Measurements from ENCODE around the gene ARRDC3. TPM values are rescaled to one million over a fixed set of nuclear protein-coding genes. Genes with fewer than 3 reads are reported as not detected.

Gene ARRDC3
- total RNA-seq, 1 experiment from 2014 or later: 33.0 TPM

DNA sequence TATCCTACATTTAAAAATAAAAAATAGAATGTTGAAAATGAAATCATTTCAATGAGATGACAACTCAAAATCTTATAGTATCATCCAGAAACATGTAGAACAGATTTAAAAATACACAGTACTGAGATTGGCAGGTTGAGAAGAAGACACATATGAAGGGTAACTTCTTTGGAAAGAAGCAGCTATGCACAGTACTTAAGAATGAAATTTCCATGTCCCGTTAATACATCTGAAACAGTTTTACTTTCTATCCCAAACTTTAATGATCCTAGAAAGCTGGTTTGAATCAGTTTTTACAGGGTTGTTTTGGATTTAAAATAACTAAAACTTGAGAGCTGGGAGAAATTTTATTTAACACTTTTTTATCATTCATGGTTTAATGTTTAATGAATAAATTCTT is 36.0 kb upstream of the ARRDC3 start:
- POLR2A ChIA-PET: interaction anchor here (0.5 kb wide), 1 partner anchor 38 kb away, joined by 7 read pairs; no protein-coding TSS in a partner anchor
- in situ Hi-C loops (cut with HindIII; ENCODE audit: low pct_unique_long_range_greater_than_20kb, low sequenced_read_pairs): no loop called here
- BruUV-seq (replicated peaks): no TSS peak

DNA sequence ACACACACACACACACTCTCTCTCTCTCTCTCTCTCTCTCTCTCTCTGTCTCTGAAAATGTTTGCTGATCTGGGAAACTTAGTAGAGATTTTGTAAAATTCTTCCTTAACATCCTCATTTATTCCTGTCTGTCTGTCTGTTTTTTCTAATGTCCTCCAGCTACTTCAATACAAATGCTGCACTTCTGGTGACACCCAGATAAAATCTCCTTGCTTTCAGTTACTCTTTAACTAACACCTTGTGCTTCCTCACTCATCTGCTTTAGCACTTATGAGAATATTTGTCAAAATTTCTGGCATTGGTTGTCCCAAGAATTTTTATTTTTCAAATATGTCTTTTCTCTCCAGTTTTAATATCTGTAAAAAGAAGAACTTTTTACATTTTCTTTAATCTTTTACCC is 35.0 kb upstream of the ARRDC3 start:
- no peak for ATAC-seq
- no peaks in the 10 kb centered on the region for H3K36me3 ChIP-seq (ENCODE audit: control insufficient read depth, insufficient read depth, low read length)
- H3K27ac ChIP-seq (ENCODE audit: low read length): no peak overlapping the region
- intact Hi-C loops (cut with micrococcal nuclease; ENCODE audit: unreplicated experiment) (loop anchor here (2.0 to 5.0 kb wide), 3 partner anchors 316 to 551 kb away; no protein-coding TSS in a partner anchor), in situ Hi-C loops (cut with HindIII; ENCODE audit: low pct_unique_long_range_greater_than_20kb, low sequenced_read_pairs) (no loop called here)
- DNase-seq (ENCODE audit: low read depth, low spot score): no peak
- no peaks in the 10 kb centered on the region for H3K27me3 ChIP-seq (ENCODE audit: control insufficient read depth, insufficient read depth, low read length)
- H3K4me3 ChIP-seq (ENCODE audit: low read depth in 2 of 2, low read length in 2 of 2): no peak overlapping the region
- no TSS peak for BruUV-seq (replicated peaks)
- ChIA-PET POLR2A (interaction anchor here (0.6 to 0.7 kb wide), 2 partner anchors 40 to 180 kb away, joined by 3 read pairs; no protein-coding TSS in a partner anchor), CTCF (no interaction called here)
- no peaks in the 10 kb centered on the region for H3K9me3 ChIP-seq (ENCODE audit: control insufficient read depth, insufficient read depth, low read depth, low read length)
- H3K4me1 ChIP-seq (ENCODE audit: control insufficient read depth, insufficient read depth, low read length): peaks cover 2% of the 10 kb centered on the region
- TF ChIP-seq, protein P1, sequence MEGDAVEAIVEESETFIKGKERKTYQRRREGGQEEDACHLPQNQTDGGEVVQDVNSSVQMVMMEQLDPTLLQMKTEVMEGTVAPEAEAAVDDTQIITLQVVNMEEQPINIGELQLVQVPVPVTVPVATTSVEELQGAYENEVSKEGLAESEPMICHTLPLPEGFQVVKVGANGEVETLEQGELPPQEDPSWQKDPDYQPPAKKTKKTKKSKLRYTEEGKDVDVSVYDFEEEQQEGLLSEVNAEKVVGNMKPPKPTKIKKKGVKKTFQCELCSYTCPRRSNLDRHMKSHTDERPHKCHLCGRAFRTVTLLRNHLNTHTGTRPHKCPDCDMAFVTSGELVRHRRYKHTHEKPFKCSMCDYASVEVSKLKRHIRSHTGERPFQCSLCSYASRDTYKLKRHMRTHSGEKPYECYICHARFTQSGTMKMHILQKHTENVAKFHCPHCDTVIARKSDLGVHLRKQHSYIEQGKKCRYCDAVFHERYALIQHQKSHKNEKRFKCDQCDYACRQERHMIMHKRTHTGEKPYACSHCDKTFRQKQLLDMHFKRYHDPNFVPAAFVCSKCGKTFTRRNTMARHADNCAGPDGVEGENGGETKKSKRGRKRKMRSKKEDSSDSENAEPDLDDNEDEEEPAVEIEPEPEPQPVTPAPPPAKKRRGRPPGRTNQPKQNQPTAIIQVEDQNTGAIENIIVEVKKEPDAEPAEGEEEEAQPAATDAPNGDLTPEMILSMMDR (IDR thresholded peaks at IDR 0.05): no peak
- no peak for TF ChIP-seq SIN3A (IDR thresholded peaks at IDR 0.05; ENCODE audit: borderline replicate concordance, insufficient read depth, low read depth, low read length)
- TF ChIP-seq, protein P2, sequence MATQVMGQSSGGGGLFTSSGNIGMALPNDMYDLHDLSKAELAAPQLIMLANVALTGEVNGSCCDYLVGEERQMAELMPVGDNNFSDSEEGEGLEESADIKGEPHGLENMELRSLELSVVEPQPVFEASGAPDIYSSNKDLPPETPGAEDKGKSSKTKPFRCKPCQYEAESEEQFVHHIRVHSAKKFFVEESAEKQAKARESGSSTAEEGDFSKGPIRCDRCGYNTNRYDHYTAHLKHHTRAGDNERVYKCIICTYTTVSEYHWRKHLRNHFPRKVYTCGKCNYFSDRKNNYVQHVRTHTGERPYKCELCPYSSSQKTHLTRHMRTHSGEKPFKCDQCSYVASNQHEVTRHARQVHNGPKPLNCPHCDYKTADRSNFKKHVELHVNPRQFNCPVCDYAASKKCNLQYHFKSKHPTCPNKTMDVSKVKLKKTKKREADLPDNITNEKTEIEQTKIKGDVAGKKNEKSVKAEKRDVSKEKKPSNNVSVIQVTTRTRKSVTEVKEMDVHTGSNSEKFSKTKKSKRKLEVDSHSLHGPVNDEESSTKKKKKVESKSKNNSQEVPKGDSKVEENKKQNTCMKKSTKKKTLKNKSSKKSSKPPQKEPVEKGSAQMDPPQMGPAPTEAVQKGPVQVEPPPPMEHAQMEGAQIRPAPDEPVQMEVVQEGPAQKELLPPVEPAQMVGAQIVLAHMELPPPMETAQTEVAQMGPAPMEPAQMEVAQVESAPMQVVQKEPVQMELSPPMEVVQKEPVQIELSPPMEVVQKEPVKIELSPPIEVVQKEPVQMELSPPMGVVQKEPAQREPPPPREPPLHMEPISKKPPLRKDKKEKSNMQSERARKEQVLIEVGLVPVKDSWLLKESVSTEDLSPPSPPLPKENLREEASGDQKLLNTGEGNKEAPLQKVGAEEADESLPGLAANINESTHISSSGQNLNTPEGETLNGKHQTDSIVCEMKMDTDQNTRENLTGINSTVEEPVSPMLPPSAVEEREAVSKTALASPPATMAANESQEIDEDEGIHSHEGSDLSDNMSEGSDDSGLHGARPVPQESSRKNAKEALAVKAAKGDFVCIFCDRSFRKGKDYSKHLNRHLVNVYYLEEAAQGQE (IDR thresholded peaks at IDR 0.05; ENCODE audit: insufficient read depth in 1 of 2, low read depth in 2 of 2, low read length in 1 of 2): no peak
- no peak for TF ChIP-seq POLR2AphosphoS5 (IDR thresholded peaks at IDR 0.05; ENCODE audit: low read depth, low read length)
- TF ChIP-seq TCF7L2 (IDR thresholded peaks at IDR 0.05; ENCODE audit: low read depth, low read length): no peak

More for the DNA sequence above, 36.0 kb upstream of the ARRDC3 start:
- intact Hi-C loops (cut with micrococcal nuclease; ENCODE audit: unreplicated experiment): loop anchor here (1.0 to 5.0 kb wide), 4 partner anchors 193 to 552 kb away; no protein-coding TSS in a partner anchor
- H3K27me3 ChIP-seq (ENCODE audit: control insufficient read depth, insufficient read depth, low read length): no peaks in the 10 kb centered on the region
- H3K27ac ChIP-seq (ENCODE audit: low read length): no peak overlapping the region
- CTCF ChIA-PET: interaction anchor here (0.6 to 1.7 kb wide), 9 partner anchors 33 to 616 kb away, joined by 3 to 6 read pairs (median 4); partner anchors contain the start of gene ARRDC3
- no peaks in the 10 kb centered on the region for H3K9me3 ChIP-seq (ENCODE audit: control insufficient read depth, insufficient read depth, low read depth, low read length)
- no peak for DNase-seq (ENCODE audit: low read depth, low spot score)
- TF ChIP-seq POLR2AphosphoS5 (IDR thresholded peaks at IDR 0.05; ENCODE audit: low read depth, low read length): no peak
- no peak for TF ChIP-seq SIN3A (IDR thresholded peaks at IDR 0.05; ENCODE audit: borderline replicate concordance, insufficient read depth, low read depth, low read length)
- TF ChIP-seq, protein P2 (IDR thresholded peaks at IDR 0.05; ENCODE audit: insufficient read depth in 1 of 2, low read depth in 2 of 2, low read length in 1 of 2): no peak
- no peak for TF ChIP-seq TCF7L2 (IDR thresholded peaks at IDR 0.05; ENCODE audit: low read depth, low read length)
- TF ChIP-seq, protein P1 (IDR thresholded peaks at IDR 0.05): no peak
- H3K4me1 ChIP-seq (ENCODE audit: control insufficient read depth, insufficient read depth, low read length): peaks cover 2% of the 10 kb centered on the region
- ATAC-seq: no peak
- no peaks in the 10 kb centered on the region for H3K36me3 ChIP-seq (ENCODE audit: control insufficient read depth, insufficient read depth, low read length)
- no peak overlapping the region for H3K4me3 ChIP-seq (ENCODE audit: low read depth in 2 of 2, low read length in 2 of 2)
